ENCODE results near the gene OCLN. TPM values are rescaled to one million over a fixed set of nuclear protein-coding genes. Genes with fewer than 3 reads are reported as not detected.
"Not testable (repeated sequence)": the region's sequence is repeated elsewhere in the genome, so short reads cannot be mapped to it uniquely, and the experiment has no call there.

The OCLN gene
- polyA plus RNA-seq, 1 donor from 2014 or later = 6.5 TPM

DNA sequence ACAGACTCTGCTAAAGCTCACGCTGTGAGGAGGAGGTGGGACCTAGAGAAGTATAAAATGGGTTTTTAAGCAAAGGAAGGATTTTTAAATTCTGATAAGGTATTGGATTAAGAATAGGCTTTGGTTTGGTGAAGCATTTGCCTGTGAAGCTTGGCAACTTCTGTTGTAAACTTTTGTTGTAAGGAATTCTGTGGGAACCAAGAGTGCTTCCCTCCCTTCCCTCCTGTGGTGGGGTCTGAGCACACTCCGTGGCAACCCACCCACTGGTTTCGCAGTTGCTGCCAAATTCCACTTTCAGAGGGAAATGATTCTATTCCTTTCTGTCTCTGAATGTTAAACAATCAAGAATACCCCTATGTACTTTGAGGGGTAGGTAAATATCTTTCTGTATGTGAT, 38.8 kb downstream of the OCLN start:
- no peak overlapping the region for H3K27ac ChIP-seq (ENCODE audit: low read length)

DNA sequence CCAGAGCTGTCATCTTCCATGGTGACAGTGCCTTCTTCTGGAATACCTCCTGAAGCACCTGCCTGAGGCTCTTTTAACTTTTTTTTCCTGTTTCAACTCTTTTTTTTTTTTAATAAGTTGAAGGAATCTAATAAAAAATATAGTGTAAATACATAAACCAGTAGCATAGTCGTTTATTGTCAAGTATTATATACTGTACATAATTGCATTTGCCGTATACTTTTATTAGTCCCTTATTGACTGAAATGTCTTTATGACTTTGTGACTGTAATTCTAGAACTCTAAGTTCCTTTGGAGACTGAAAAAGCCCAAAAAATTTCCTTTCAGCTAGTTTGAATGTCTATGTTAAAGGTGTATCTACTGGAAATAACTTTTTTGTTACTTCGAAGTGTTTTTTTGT, 45.3 kb downstream of the OCLN start:
- H4K20me1 ChIP-seq (ENCODE audit: insufficient read depth); H3K27me3 ChIP-seq (ENCODE audit: insufficient read depth, low read depth, low read length); H2AFZ ChIP-seq (ENCODE audit: low read depth, low read length); H3K9ac ChIP-seq (ENCODE audit: low read length); H3K36me3 ChIP-seq (ENCODE audit: insufficient read depth, low read length); H3K27ac ChIP-seq (ENCODE audit: low read length); H3F3A ChIP-seq (ENCODE audit: insufficient read depth, low read length, poor library complexity, severe bottlenecking); H3K79me2 ChIP-seq (replicated peaks; ENCODE audit: insufficient read depth, low read length); H3K9me3 ChIP-seq (ENCODE audit: low read length); H3K4me2 ChIP-seq (ENCODE audit: low read length); H3K4me3 ChIP-seq (ENCODE audit: low read length); H3K9me2 ChIP-seq (ENCODE audit: insufficient read depth, low read length): not testable (repeated sequence)

More for the DNA sequence above, 38.8 kb downstream of the OCLN start:
- Histone ChIP-seq H3K79me2 (replicated peaks; ENCODE audit: insufficient read depth, low read length) (no peaks in the 10 kb centered on the region), H3K27me3 (ENCODE audit: insufficient read depth, low read depth, low read length) (no peaks in the 10 kb centered on the region), H2AFZ (ENCODE audit: low read depth, low read length) (no peak overlapping the region), H3K9me2 (ENCODE audit: insufficient read depth, low read length) (no peaks in the 10 kb centered on the region), H3K9ac (ENCODE audit: low read length) (no peak overlapping the region), H3K4me2 (ENCODE audit: low read length) (no peak overlapping the region), H3K4me3 (ENCODE audit: low read length) (no peak overlapping the region), H3F3A (ENCODE audit: insufficient read depth, low read length, poor library complexity, severe bottlenecking) (no peaks in the 10 kb centered on the region), H3K9me3 (ENCODE audit: low read length) (no peaks in the 10 kb centered on the region), H3K36me3 (ENCODE audit: insufficient read depth, low read length) (no peaks in the 10 kb centered on the region), H4K20me1 (ENCODE audit: insufficient read depth) (no peaks in the 10 kb centered on the region)
- TF ChIP-seq, protein P1, sequence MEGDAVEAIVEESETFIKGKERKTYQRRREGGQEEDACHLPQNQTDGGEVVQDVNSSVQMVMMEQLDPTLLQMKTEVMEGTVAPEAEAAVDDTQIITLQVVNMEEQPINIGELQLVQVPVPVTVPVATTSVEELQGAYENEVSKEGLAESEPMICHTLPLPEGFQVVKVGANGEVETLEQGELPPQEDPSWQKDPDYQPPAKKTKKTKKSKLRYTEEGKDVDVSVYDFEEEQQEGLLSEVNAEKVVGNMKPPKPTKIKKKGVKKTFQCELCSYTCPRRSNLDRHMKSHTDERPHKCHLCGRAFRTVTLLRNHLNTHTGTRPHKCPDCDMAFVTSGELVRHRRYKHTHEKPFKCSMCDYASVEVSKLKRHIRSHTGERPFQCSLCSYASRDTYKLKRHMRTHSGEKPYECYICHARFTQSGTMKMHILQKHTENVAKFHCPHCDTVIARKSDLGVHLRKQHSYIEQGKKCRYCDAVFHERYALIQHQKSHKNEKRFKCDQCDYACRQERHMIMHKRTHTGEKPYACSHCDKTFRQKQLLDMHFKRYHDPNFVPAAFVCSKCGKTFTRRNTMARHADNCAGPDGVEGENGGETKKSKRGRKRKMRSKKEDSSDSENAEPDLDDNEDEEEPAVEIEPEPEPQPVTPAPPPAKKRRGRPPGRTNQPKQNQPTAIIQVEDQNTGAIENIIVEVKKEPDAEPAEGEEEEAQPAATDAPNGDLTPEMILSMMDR (IDR thresholded peaks at IDR 0.05; ENCODE audit: poor library complexity, severe bottlenecking) = no peak
- TF ChIP-seq SMC3 (conservative IDR thresholded peaks at IDR 0.05; ENCODE audit: poor library complexity) (no peak), EZH2 (IDR thresholded peaks at IDR 0.05; ENCODE audit: borderline replicate concordance, insufficient read depth, low read length, poor library complexity, severe bottlenecking) (no peak), EP300 (conservative IDR thresholded peaks at IDR 0.05; ENCODE audit: poor library complexity, severe bottlenecking) (no peak), RAD21 (conservative IDR thresholded peaks at IDR 0.05) (no peak), MXI1 (conservative IDR thresholded peaks at IDR 0.05; ENCODE audit: poor library complexity, severe bottlenecking) (no peak), TAF1 (IDR thresholded peaks at IDR 0.05; ENCODE audit: low read depth) (no peak), POLR2AphosphoS5 (IDR thresholded peaks at IDR 0.05) (no peak)
- TF ChIP-seq, protein P2, sequence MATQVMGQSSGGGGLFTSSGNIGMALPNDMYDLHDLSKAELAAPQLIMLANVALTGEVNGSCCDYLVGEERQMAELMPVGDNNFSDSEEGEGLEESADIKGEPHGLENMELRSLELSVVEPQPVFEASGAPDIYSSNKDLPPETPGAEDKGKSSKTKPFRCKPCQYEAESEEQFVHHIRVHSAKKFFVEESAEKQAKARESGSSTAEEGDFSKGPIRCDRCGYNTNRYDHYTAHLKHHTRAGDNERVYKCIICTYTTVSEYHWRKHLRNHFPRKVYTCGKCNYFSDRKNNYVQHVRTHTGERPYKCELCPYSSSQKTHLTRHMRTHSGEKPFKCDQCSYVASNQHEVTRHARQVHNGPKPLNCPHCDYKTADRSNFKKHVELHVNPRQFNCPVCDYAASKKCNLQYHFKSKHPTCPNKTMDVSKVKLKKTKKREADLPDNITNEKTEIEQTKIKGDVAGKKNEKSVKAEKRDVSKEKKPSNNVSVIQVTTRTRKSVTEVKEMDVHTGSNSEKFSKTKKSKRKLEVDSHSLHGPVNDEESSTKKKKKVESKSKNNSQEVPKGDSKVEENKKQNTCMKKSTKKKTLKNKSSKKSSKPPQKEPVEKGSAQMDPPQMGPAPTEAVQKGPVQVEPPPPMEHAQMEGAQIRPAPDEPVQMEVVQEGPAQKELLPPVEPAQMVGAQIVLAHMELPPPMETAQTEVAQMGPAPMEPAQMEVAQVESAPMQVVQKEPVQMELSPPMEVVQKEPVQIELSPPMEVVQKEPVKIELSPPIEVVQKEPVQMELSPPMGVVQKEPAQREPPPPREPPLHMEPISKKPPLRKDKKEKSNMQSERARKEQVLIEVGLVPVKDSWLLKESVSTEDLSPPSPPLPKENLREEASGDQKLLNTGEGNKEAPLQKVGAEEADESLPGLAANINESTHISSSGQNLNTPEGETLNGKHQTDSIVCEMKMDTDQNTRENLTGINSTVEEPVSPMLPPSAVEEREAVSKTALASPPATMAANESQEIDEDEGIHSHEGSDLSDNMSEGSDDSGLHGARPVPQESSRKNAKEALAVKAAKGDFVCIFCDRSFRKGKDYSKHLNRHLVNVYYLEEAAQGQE (IDR thresholded peaks at IDR 0.05; ENCODE audit: borderline replicate concordance) = no peak

DNA sequence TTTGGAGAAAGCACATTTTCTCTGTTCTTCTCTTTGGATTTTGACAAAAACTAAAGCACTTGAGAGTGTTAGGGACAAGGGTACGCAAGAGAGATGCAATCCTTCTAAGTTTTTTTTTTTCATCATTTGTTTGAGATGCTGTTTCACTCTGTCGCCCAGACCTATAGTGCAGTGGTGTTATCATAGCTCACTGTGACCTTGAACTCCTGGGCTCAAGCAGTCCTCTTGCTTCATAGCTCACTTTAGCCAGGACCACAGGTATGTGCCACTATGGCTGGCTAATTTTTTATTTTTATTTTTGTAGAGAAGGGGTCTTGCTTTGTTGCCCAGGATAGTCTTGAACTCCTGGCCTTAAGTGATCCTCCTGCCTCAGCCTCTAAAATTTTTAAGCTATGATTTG, 46.1 kb downstream of the OCLN start:
- H3K9me2 ChIP-seq (ENCODE audit: insufficient read depth, low read length); H3K27me3 ChIP-seq (ENCODE audit: insufficient read depth, low read depth, low read length); H3K4me3 ChIP-seq (ENCODE audit: low read length); H3K27ac ChIP-seq (ENCODE audit: low read length); H3K4me2 ChIP-seq (ENCODE audit: low read length); H3F3A ChIP-seq (ENCODE audit: insufficient read depth, low read length, poor library complexity, severe bottlenecking); H3K9me3 ChIP-seq (ENCODE audit: low read length); H3K79me2 ChIP-seq (replicated peaks; ENCODE audit: insufficient read depth, low read length); H3K36me3 ChIP-seq (ENCODE audit: insufficient read depth, low read length); H4K20me1 ChIP-seq (ENCODE audit: insufficient read depth); H3K9ac ChIP-seq (ENCODE audit: low read length); H2AFZ ChIP-seq (ENCODE audit: low read depth, low read length): not testable (repeated sequence)

DNA sequence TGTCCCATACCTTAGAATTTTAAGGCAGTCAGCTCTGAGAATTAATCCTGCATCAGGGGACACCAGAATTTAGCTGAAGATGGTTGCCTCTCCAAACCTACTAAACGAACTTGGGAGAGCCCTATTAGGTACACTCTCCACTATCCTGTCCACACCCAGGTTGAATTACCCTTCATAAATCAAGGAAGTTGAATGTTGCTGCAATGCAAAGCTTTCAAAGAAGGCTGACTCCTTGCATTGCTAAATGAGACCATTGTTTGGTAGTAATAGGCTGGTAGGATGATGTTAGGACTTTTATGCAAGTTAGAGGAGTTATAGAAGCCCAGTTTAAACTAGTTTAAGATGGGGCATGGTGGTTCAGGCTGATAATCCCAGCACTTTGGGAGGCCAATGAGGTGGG, 48.8 kb downstream of the OCLN start:
- not testable (repeated sequence) for H4K20me1 ChIP-seq (ENCODE audit: insufficient read depth); H3K27me3 ChIP-seq (ENCODE audit: insufficient read depth, low read depth, low read length); H3F3A ChIP-seq (ENCODE audit: insufficient read depth, low read length, poor library complexity, severe bottlenecking); H3K36me3 ChIP-seq (ENCODE audit: insufficient read depth, low read length); H3K9ac ChIP-seq (ENCODE audit: low read length); H3K9me3 ChIP-seq (ENCODE audit: low read length); H3K79me2 ChIP-seq (replicated peaks; ENCODE audit: insufficient read depth, low read length); H3K27ac ChIP-seq (ENCODE audit: low read length); H3K4me3 ChIP-seq (ENCODE audit: low read length); H3K4me2 ChIP-seq (ENCODE audit: low read length); H2AFZ ChIP-seq (ENCODE audit: low read depth, low read length); H3K9me2 ChIP-seq (ENCODE audit: insufficient read depth, low read length)

DNA sequence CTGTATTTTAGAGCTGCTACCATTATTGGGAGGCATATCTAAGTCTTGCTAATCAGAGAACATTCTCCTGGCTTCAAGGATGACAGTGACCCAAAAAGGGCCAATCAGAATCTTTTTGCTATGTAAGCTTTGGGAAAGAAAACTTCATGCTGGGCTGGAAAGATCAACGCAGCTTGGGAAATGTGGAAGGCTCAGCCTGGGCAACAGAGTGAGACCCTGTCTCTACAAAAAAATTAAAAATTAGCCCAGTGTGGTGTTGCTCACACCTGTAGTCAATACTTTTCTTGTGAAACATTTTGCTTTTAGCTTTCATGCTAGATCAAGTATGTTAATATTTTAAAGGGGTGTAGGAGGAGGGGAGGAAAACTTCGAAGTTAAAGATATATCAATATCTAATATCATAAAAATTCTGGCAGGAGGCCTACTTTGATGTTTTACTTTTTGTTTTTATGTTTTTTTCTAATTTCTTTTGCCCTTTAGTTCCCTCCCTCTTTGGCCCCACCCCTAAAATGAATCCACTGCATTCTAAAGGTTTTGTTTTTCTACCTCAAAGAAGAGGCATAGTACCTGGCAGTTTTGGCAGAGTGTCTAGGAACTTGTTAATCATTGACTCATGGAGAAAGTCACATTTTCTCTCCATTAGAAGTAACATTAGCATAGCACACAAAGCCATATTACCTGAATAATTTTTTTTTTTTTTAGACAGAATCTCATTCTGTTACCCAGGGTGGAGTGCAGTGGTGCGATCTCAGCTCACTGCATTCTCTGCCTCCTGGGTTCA, 50.4 kb downstream of the OCLN start:
- H3K27me3 ChIP-seq (ENCODE audit: insufficient read depth, low read depth, low read length); H3K36me3 ChIP-seq (ENCODE audit: insufficient read depth, low read length); H3K27ac ChIP-seq (ENCODE audit: low read length); H3K9me3 ChIP-seq (ENCODE audit: low read length); H3F3A ChIP-seq (ENCODE audit: insufficient read depth, low read length, poor library complexity, severe bottlenecking); H3K4me2 ChIP-seq (ENCODE audit: low read length); H2AFZ ChIP-seq (ENCODE audit: low read depth, low read length); H3K4me3 ChIP-seq (ENCODE audit: low read length); H4K20me1 ChIP-seq (ENCODE audit: insufficient read depth); H3K79me2 ChIP-seq (replicated peaks; ENCODE audit: insufficient read depth, low read length); H3K9me2 ChIP-seq (ENCODE audit: insufficient read depth, low read length); H3K9ac ChIP-seq (ENCODE audit: low read length): not testable (repeated sequence)

Data from neural cell (in vitro differentiated cells).